GM12878 (cell line): ENCODE measurements around the gene IL18. TPM values are rescaled to one million over a fixed set of nuclear protein-coding genes. Genes with fewer than 3 reads are reported as not detected.

Experiments used
- ATAC-seq: fragments of 200-7000 bp; cut with Tn5 transposase; 3 replicates; pipeline ENCODE4 v1.9.1; 2020; ENCODE audit warnings: mild to moderate bottlenecking, moderate library complexity
- BruUV-seq: library from RNA; stranded (reverse); fragments of 400-500 nt; replicated peaks from 2 replicates; lab custom pipeline; 2021; lab: Mats Ljungman, UMichigan
- CTCF ChIA-PET: fragments of 300-600 bp; sonication (Branson Sonifier 250); formaldehyde crosslinking; extraction: SDS; loops from one replicate; lab custom pipeline; 2021; ENCODE audit warnings: inconsistent platforms; lab: Yijun Ruan, JAX
- POLR2A ChIA-PET: fragments of 350-600 bp; formaldehyde crosslinking; extraction: SDS; loops from one replicate; lab custom pipeline; 2021; ENCODE audit warnings: inconsistent platforms; lab: Charles Lee
- RAD21 ChIA-PET: fragments of 300-600 bp; sonication (Branson Sonifier 250); formaldehyde crosslinking; loops from one replicate; lab custom pipeline; 2023; ENCODE audit warnings: antibody characterized with exemption; ENCODE audit not compliant: unreplicated experiment; lab: Charles Lee
- SMC1A ChIA-PET: fragments of 300-600 bp; sonication (Branson Sonifier 250); formaldehyde crosslinking; loops from one replicate; lab custom pipeline; 2023; ENCODE audit not compliant: unreplicated experiment, uncharacterized antibody; lab: Charles Lee
- DNase-seq: peaks from one replicate; pipeline ENCODE4 v3.0.0-alpha.2; 2011; ENCODE audit warnings: low read depth, low spot score
- FAIRE-seq: peaks from 3 replicates; lab custom pipeline; 2011; peaks lifted over from hg19 to GRCh38; lab: Jason Lieb, UNC
- H2AFZ ChIP-seq: 2 replicates; pipeline ENCODE4 v1.6.0; 2011; ENCODE audit warnings: low read depth, low read length, control low read depth; ENCODE audit not compliant: control insufficient read depth
- H3K27ac ChIP-seq: 2 replicates; pipeline ENCODE4 v1.5.1; 2011; ENCODE audit warnings: control low read depth; ENCODE audit not compliant: control insufficient read depth, insufficient read depth
- H3K27me3 ChIP-seq, 2 experiments: replicated peaks in 1 of 2; 2 replicates each; pipeline versions ENCODE4 v1.6.0 to v1.6.1; 2011; ENCODE audit warnings: low read length in 1 of 2; ENCODE audit not compliant: control insufficient read depth in 2 of 2, insufficient read depth in 2 of 2
- H3K36me3 ChIP-seq, 2 experiments: 2 replicates each; pipeline ENCODE4 v1.5.1; 2011; ENCODE audit warnings: low read length in 1 of 2; ENCODE audit not compliant: control insufficient read depth in 2 of 2, insufficient read depth in 2 of 2
- H3K4me1 ChIP-seq: 2 replicates; pipeline ENCODE4 v1.6.1; 2011; ENCODE audit warnings: mild to moderate bottlenecking, low read length, moderate library complexity, mixed read lengths; ENCODE audit not compliant: control insufficient read depth, insufficient read depth
- H3K4me2 ChIP-seq: 2 replicates; pipeline ENCODE4 v1.6.0; 2011; ENCODE audit warnings: control low read depth; ENCODE audit not compliant: control insufficient read depth, insufficient read depth
- H3K4me3 ChIP-seq: fragments of 200-600 bp; sonication (generic); 2 replicates; pipeline ENCODE4 v1.5.1; 2016
- H3K79me2 ChIP-seq: 2 replicates; pipeline ENCODE4 v1.6.0; 2011; ENCODE audit warnings: low read length; ENCODE audit not compliant: control insufficient read depth, insufficient read depth
- H3K9ac ChIP-seq: 2 replicates; pipeline ENCODE4 v1.8.0; 2011; ENCODE audit warnings: low read length, control low read depth, mixed read lengths; ENCODE audit not compliant: control insufficient read depth, insufficient read depth
- H3K9me3 ChIP-seq: replicated peaks from 3 replicates; pipeline ENCODE4 v1.5.1; 2011; ENCODE audit warnings: mild to moderate bottlenecking, low read length; ENCODE audit not compliant: control insufficient read depth, insufficient read depth
- H4K20me1 ChIP-seq: 2 replicates; pipeline ENCODE4 v1.6.0; 2011; ENCODE audit not compliant: control insufficient read depth, insufficient read depth
- CHD2 ChIP-seq: IDR thresholded peaks from 2 replicates; pipeline ENCODE4 v1.6.1; 2011; ENCODE audit warnings: low read depth, low read length, improper control_type of control experiment, borderline replicate concordance
- IKZF1 ChIP-seq: fragments of 450-650 bp; conservative IDR thresholded peaks from 2 replicates; pipeline ENCODE4 v1.6.1; 2017; ENCODE audit warnings: antibody characterized with exemption, mild to moderate bottlenecking
- KLF5 ChIP-seq: fragments of 450-650 bp; IDR thresholded peaks from 2 replicates; pipeline ENCODE4 v1.6.1; 2014; ENCODE audit warnings: mild to moderate bottlenecking; ENCODE audit not compliant: partially characterized antibody
- NFIC ChIP-seq: IDR thresholded peaks from 2 replicates; pipeline ENCODE4 v1.6.1; 2012; ENCODE audit warnings: low read depth, mild to moderate bottlenecking, inconsistent platforms, low read length, moderate library complexity
- SUPT20H ChIP-seq: IDR thresholded peaks from 2 replicates; pipeline ENCODE4 v1.6.1; 2011; ENCODE audit warnings: low read depth, mild to moderate bottlenecking, low read length, moderate library complexity, borderline replicate concordance; ENCODE audit not compliant: control insufficient read depth
- WGBS: methylation state at CpG from one replicate; pipeline ENCODE4 v1.1.6; 2016; ENCODE audit warnings: low lambda C conversion rate; ENCODE audit not compliant: insufficient replicate concordance, insufficient coverage; ENCODE audit errors: missing lambda C conversion rate; 5-methylcytosine and 5-hydroxymethylcytosine counted together
- in situ Hi-C: fragments of 300-500 bp; cut with MboI; formaldehyde crosslinking; loops from 9 replicates; pipeline ENCODE4 v1.14.3; 2018; ENCODE audit warnings: mixed read lengths
- intact Hi-C: fragments of 100-400 bp; cut with micrococcal nuclease; formaldehyde crosslinking; loops from one replicate; pipeline ENCODE4 v1.14.2; 2022; ENCODE audit not compliant: unreplicated experiment
- polyA plus RNA-seq, 11 experiments: library from polyadenylated mRNA; depleted of rRNA in 4 of 11; unstranded in 6 of 11; stranded (reverse) in 5 of 11; fragments of >200 nt; fragmentation: Nextera tagmentation in 4 of 11; fragmentation: Illumina TruSeq in 1 of 11; extraction: Ambion mirVana in 4 of 11; extraction: Trizol in 1 of 11; gene quantifications; 1 replicate in 1 of 11; 2 replicates in 10 of 11; pipeline versions ENCODE4 v1.2.1 to v1.2.3, GENCODE V29; 2011 to 2016; ENCODE audit warnings: inconsistent platforms in 2 of 11, missing spikeins in 2 of 11, low read depth in 1 of 11
- total RNA-seq, 4 experiments: library from RNA; depleted of rRNA in 3 of 4; stranded (reverse); fragments of >200 nt in 3 of 4; fragmentation: Illumina TruSeq in 1 of 4; extraction: Trizol in 1 of 4; gene quantifications; 2 replicates each; pipeline versions ENCODE4 v1.2.1 to v1.2.3, GENCODE V29; 2013 to 2021
- TF ChIP-seq, protein P1 (sequence below): fragments of 450-650 bp; IDR thresholded peaks from 2 replicates; pipeline ENCODE4 v1.6.1; 2016; ENCODE audit warnings: mild to moderate bottlenecking
- TF ChIP-seq, protein P2 (sequence below): IDR thresholded peaks from 2 replicates; pipeline ENCODE4 v1.6.1; 2011; ENCODE audit warnings: low read depth, mild to moderate bottlenecking, low read length, moderate library complexity, borderline replicate concordance; ENCODE audit errors: extremely low read depth
- TF ChIP-seq, protein P3 (sequence below): IDR thresholded peaks from 2 replicates; pipeline ENCODE4 v1.6.1; 2012; ENCODE audit warnings: low read depth, low read length, improper control_type of control experiment
- TF ChIP-seq, protein P4 (sequence below): fragments of 450-650 bp; IDR thresholded peaks from 2 replicates; pipeline ENCODE4 v1.6.1; 2018; ENCODE audit warnings: borderline replicate concordance, mild to moderate bottlenecking; ENCODE audit not compliant: partially characterized antibody

Gene IL18
- total and polyA plus RNA-seq, 10 of the 15 experiments (the other 5 are each of a cell fraction or from before 2014, with no cell fraction given), result 0.12 to 0.42 (median 0.24) TPM

DNA sequence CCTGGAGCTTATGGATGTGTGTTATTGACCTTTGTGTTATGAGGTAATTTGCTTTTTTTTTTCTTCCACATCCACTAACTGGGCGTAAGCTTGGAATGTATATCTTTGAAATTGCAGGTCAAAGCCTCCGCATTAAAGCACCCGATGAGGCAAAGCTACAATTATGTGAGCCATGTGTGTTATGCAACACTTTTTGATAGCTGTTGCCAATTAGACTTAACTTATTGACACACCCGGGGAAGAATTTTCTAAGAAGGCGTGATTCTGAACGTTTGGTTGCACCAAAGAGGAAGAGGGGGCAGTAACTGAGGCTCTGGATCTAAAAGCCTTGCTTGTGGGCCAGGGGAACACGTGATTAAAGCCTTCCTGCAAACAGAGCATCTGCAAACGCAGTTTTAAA is 2.7 kb upstream of the IL18 start:
- Histone ChIP-seq H3K9ac (no peak overlapping the region), H3K9me3 (no peaks in the 10 kb centered on the region), H3K79me2 (no peaks in the 10 kb centered on the region), H3K4me2 (no peak overlapping the region), H3K27me3 (no peaks in the 10 kb centered on the region; a peak in 1 of 4 replicates), H3K36me3 (no peaks in the 10 kb centered on the region), H3K27ac (no peak overlapping the region), H4K20me1 (no peaks in the 10 kb centered on the region), H3K4me1 (no peaks in the 10 kb centered on the region), H3K4me3 (no peak overlapping the region), H2AFZ (no peak overlapping the region)
- in situ Hi-C loops (no loop called here), intact Hi-C loops (no loop called here)
- 55% methylated on average over 8 of the region's 8 CpGs for WGBS
- DNase-seq, result no peak
- ChIA-PET POLR2A (no interaction called here), CTCF (no interaction called here), RAD21 (interaction anchor here (0.6 kb wide), 1 partner anchor 30 kb away, joined by 3 read pairs; no protein-coding TSS in a partner anchor)
- no peak for ATAC-seq
- FAIRE-seq, result no peak
- BruUV-seq, result no TSS peak
- TF ChIP-seq CHD2 (no peak), IKZF1 (no peak), NFIC (no peak), SUPT20H (no peak)
- TF ChIP-seq, protein P1, sequence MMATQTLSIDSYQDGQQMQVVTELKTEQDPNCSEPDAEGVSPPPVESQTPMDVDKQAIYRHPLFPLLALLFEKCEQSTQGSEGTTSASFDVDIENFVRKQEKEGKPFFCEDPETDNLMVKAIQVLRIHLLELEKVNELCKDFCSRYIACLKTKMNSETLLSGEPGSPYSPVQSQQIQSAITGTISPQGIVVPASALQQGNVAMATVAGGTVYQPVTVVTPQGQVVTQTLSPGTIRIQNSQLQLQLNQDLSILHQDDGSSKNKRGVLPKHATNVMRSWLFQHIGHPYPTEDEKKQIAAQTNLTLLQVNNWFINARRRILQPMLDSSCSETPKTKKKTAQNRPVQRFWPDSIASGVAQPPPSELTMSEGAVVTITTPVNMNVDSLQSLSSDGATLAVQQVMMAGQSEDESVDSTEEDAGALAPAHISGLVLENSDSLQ, result no peak
- TF ChIP-seq, all 136 proteins: peak for 0
- SMC1A ChIA-PET, result no interaction called here

DNA sequence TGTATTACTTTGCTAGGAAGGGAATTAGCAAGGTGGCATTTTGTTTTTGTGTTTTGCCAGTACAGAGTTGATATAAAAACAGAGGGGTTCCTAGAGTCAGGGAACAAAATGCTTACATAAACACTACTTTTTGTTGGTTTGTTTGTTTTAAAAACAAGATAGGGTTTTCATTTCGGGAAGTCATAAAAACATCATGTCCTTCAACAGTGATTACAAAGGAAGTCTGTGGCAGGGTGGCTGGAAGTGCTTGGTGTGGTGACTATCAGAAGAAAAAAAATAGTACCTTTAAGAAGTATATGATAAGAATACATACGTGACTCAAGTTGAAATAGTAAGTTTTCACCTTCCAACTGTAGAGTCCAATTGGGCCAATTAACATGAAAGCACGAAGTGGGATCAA is 1.2 kb upstream of the IL18 start:
- Histone ChIP-seq H3K9me3 (no peaks in the 10 kb centered on the region), H3K4me3 (no peak overlapping the region), H4K20me1 (no peaks in the 10 kb centered on the region), H3K9ac (no peak overlapping the region), H3K36me3 (no peaks in the 10 kb centered on the region), H3K4me1 (no peaks in the 10 kb centered on the region), H3K4me2 (no peak overlapping the region), H3K27me3 (no peaks in the 10 kb centered on the region; a peak in 1 of 4 replicates), H2AFZ (no peak overlapping the region), H3K79me2 (no peaks in the 10 kb centered on the region), H3K27ac (no peak overlapping the region)
- CTCF ChIA-PET, result interaction anchor here (0.9 kb wide), 1 partner anchor 42 kb away, joined by 3 read pairs; no protein-coding TSS in a partner anchor
- DNase-seq, result no peak
- intact Hi-C loops (no loop called here), in situ Hi-C loops (no loop called here)
- SMC1A ChIA-PET, result no interaction called here
- RAD21 ChIA-PET, result no interaction called here
- no peak for ATAC-seq
- BruUV-seq, result no TSS peak
- no peak for FAIRE-seq
- WGBS, result 48% methylated on average over 3 of the region's 3 CpGs
- POLR2A ChIA-PET, result no interaction called here
- TF ChIP-seq, protein P2, sequence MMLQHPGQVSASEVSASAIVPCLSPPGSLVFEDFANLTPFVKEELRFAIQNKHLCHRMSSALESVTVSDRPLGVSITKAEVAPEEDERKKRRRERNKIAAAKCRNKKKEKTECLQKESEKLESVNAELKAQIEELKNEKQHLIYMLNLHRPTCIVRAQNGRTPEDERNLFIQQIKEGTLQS, result no peak
- no peak for TF ChIP-seq KLF5
- TF ChIP-seq, protein P3, sequence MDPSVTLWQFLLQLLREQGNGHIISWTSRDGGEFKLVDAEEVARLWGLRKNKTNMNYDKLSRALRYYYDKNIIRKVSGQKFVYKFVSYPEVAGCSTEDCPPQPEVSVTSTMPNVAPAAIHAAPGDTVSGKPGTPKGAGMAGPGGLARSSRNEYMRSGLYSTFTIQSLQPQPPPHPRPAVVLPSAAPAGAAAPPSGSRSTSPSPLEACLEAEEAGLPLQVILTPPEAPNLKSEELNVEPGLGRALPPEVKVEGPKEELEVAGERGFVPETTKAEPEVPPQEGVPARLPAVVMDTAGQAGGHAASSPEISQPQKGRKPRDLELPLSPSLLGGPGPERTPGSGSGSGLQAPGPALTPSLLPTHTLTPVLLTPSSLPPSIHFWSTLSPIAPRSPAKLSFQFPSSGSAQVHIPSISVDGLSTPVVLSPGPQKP, result no peak
- TF ChIP-seq, protein P4, sequence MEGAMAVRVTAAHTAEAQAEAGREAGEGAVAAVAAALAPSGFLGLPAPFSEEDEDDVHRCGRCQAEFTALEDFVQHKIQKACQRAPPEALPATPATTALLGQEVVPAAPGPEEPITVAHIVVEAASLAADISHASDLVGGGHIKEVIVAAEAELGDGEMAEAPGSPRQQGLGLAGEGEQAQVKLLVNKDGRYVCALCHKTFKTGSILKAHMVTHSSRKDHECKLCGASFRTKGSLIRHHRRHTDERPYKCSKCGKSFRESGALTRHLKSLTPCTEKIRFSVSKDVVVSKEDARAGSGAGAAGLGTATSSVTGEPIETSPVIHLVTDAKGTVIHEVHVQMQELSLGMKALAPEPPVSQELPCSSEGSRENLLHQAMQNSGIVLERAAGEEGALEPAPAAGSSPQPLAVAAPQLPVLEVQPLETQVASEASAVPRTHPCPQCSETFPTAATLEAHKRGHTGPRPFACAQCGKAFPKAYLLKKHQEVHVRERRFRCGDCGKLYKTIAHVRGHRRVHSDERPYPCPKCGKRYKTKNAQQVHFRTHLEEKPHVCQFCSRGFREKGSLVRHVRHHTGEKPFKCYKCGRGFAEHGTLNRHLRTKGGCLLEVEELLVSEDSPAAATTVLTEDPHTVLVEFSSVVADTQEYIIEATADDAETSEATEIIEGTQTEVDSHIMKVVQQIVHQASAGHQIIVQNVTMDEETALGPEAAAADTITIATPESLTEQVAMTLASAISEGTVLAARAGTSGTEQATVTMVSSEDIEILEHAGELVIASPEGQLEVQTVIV, result no peak
